HL-60 (cell line): ENCODE results near the gene THYN1.

ENCODE experiments used
- POLR2AphosphoS5 ChIP-seq: IDR thresholded peaks from 2 replicates; pipeline ENCODE4 v1.6.1; 2012; ENCODE audit warnings: low read depth
- REST ChIP-seq: IDR thresholded peaks from 2 replicates; pipeline ENCODE4 v1.6.1; 2012; ENCODE audit warnings: low read depth; ENCODE audit not compliant: insufficient replicate concordance
- SPI1 ChIP-seq: IDR thresholded peaks from 2 replicates; pipeline ENCODE4 v1.6.1; 2012; ENCODE audit warnings: low read depth, mild to moderate bottlenecking, borderline replicate concordance
- TF ChIP-seq, protein P1 (sequence below): IDR thresholded peaks from one replicate; pipeline ENCODE4 v1.5.1; 2011; ENCODE audit warnings: low read length, control low read depth, inconsistent platforms; ENCODE audit not compliant: insufficient read depth

- TF ChIP-seq, protein P1, sequence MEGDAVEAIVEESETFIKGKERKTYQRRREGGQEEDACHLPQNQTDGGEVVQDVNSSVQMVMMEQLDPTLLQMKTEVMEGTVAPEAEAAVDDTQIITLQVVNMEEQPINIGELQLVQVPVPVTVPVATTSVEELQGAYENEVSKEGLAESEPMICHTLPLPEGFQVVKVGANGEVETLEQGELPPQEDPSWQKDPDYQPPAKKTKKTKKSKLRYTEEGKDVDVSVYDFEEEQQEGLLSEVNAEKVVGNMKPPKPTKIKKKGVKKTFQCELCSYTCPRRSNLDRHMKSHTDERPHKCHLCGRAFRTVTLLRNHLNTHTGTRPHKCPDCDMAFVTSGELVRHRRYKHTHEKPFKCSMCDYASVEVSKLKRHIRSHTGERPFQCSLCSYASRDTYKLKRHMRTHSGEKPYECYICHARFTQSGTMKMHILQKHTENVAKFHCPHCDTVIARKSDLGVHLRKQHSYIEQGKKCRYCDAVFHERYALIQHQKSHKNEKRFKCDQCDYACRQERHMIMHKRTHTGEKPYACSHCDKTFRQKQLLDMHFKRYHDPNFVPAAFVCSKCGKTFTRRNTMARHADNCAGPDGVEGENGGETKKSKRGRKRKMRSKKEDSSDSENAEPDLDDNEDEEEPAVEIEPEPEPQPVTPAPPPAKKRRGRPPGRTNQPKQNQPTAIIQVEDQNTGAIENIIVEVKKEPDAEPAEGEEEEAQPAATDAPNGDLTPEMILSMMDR = no peak
- TF ChIP-seq POLR2AphosphoS5 (no peak), SPI1 (no peak), REST (no peak)
These were observed 47.4 kb downstream of the THYN1 start for GRCh38 chr11:134205729-134206128.
